Measurements from ENCODE around the gene PGBD5. TPM values are rescaled to one million over a fixed set of nuclear protein-coding genes. Genes with fewer than 3 reads are reported as not detected.
"Not testable (repeated sequence)": the region's sequence is repeated elsewhere in the genome, so short reads cannot be mapped to it uniquely, and the experiment has no call there.

Gene PGBD5
- total RNA-seq, result 16.3 and 19.7 TPM in 2 replicates
- long read RNA-seq, partial matches to known transcripts, result 9 of 16 reads
- long read RNA-seq, other reads (novel, unspliced or antisense), result 7 of 16 reads

- Mint-ChIP-seq H3K36me3 (ENCODE audit: low read depth) (peaks cover 1% of the 10 kb centered on the region), H3K27me3 (ENCODE audit: low read depth) (peaks cover 64% of the 10 kb centered on the region), H3K4me3 (peak within 1 kb of the TSS; percentile 89), H3K4me1 (peaks cover 52% of the 10 kb centered on the region), H3K27ac (ENCODE audit: unreplicated experiment) (no peak within 1 kb of the TSS), H3K9me3 (no peaks in the 10 kb centered on the region)
- peak; percentile 41 for TF ChIP-seq CTCF (conservative IDR thresholded peaks at IDR 0.05)
- DNase-seq (ENCODE audit: low read depth, low spot score), result peak; percentile 76
These were observed at the start of gene PGBD5 for GRCh38 chr1:230426246-230427093. PGBD5 (minus strand) TSS chr1:230426332; CDS start chr1:230425928, 404 bp downstream.

GRCh38 chr1:230474924-230475323 lies 48.8 kb upstream of the PGBD5 start:
- H3K9me3 Mint-ChIP-seq, result not testable (repeated sequence)

GRCh38 chr1:230470750-230471149 lies 44.6 kb upstream of the PGBD5 start:
- DNase-seq (ENCODE audit: low read depth, low spot score); H3K4me3 Mint-ChIP-seq; H3K4me1 Mint-ChIP-seq; H3K27ac Mint-ChIP-seq (ENCODE audit: unreplicated experiment); H3K9me3 Mint-ChIP-seq; H3K36me3 Mint-ChIP-seq (ENCODE audit: low read depth): not testable (repeated sequence)
- peaks cover 16% of the 10 kb centered on the region for H3K27me3 Mint-ChIP-seq (ENCODE audit: low read depth)

More at GRCh38 chr1:230474924-230475323, 48.8 kb upstream of the PGBD5 start:
- not testable (repeated sequence) for H3K27ac Mint-ChIP-seq (ENCODE audit: unreplicated experiment); H3K4me1 Mint-ChIP-seq; H3K4me3 Mint-ChIP-seq; H3K36me3 Mint-ChIP-seq (ENCODE audit: low read depth); DNase-seq (ENCODE audit: low read depth, low spot score)
- H3K27me3 Mint-ChIP-seq (ENCODE audit: low read depth), result peaks cover 19% of the 10 kb centered on the region

- peaks cover 5% of the 10 kb centered on the region for H3K36me3 Mint-ChIP-seq (ENCODE audit: low read depth)
- peaks cover 6% of the 10 kb centered on the region for H3K9me3 Mint-ChIP-seq
- H3K27me3 Mint-ChIP-seq (ENCODE audit: low read depth), result peaks cover 16% of the 10 kb centered on the region
- no peak for TF ChIP-seq CTCF (conservative IDR thresholded peaks at IDR 0.05)
- DNase-seq (ENCODE audit: low read depth, low spot score), result no peak
- H3K27ac Mint-ChIP-seq (ENCODE audit: unreplicated experiment), result no peak overlapping the region
- H3K4me3 Mint-ChIP-seq, result no peak overlapping the region
- H3K4me1 Mint-ChIP-seq, result no peaks in the 10 kb centered on the region
These were observed 43.1 kb upstream of the PGBD5 start for GRCh38 chr1:230469271-230469670.

GRCh38 chr1:230465691-230466090 lies 39.6 kb upstream of the PGBD5 start:
- Mint-ChIP-seq H3K36me3 (ENCODE audit: low read depth) (peaks cover 5% of the 10 kb centered on the region), H3K4me1 (no peaks in the 10 kb centered on the region)
- TF ChIP-seq CTCF (conservative IDR thresholded peaks at IDR 0.05), result no peak

GRCh38 chr1:230464671-230465070 lies 38.5 kb upstream of the PGBD5 start:
- Mint-ChIP-seq H3K4me1 (no peaks in the 10 kb centered on the region), H3K9me3 (peaks cover 5% of the 10 kb centered on the region), H3K36me3 (ENCODE audit: low read depth) (peaks cover 5% of the 10 kb centered on the region), H3K27ac (ENCODE audit: unreplicated experiment) (no peak overlapping the region), H3K4me3 (no peak overlapping the region), H3K27me3 (ENCODE audit: low read depth) (peaks cover 19% of the 10 kb centered on the region)
- DNase-seq (ENCODE audit: low read depth, low spot score), result no peak
- TF ChIP-seq CTCF (conservative IDR thresholded peaks at IDR 0.05), result no peak

More at GRCh38 chr1:230465691-230466090, 39.6 kb upstream of the PGBD5 start:
- no peak overlapping the region for H3K27ac Mint-ChIP-seq (ENCODE audit: unreplicated experiment)
- H3K9me3 Mint-ChIP-seq, result peaks cover 6% of the 10 kb centered on the region
- H3K27me3 Mint-ChIP-seq (ENCODE audit: low read depth), result peaks cover 14% of the 10 kb centered on the region
- H3K4me3 Mint-ChIP-seq, result no peak overlapping the region
- DNase-seq (ENCODE audit: low read depth, low spot score), result no peak
